IPS-18a (cell line): ENCODE measurements around the gene DLL1.

Experiments
- H3K27ac ChIP-seq: one replicate; pipeline ENCODE4 v1.5.1; 2013; ENCODE audit warnings: low read length
- H3K27me3 ChIP-seq: one replicate; pipeline ENCODE4 v1.6.1; 2013; ENCODE audit warnings: mild to moderate bottlenecking, low read length; ENCODE audit not compliant: control insufficient read depth, insufficient read depth
- H3K36me3 ChIP-seq: one replicate; pipeline ENCODE4 v1.6.1; 2013; ENCODE audit warnings: low read depth, low read length; ENCODE audit not compliant: control insufficient read depth
- H3K4me1 ChIP-seq: one replicate; pipeline ENCODE4 v1.6.1; 2013; ENCODE audit warnings: low read depth, low read length; ENCODE audit not compliant: control insufficient read depth
- H3K4me3 ChIP-seq: one replicate; pipeline ENCODE4 v1.5.1; 2013; ENCODE audit warnings: low read length
- H3K9ac ChIP-seq: one replicate; pipeline ENCODE4 v1.6.1; 2013; ENCODE audit warnings: mild to moderate bottlenecking, low read length, moderate library complexity
- H3K9me3 ChIP-seq: one replicate; pipeline ENCODE4 v1.6.1; 2013; ENCODE audit warnings: low read depth, low read length; ENCODE audit not compliant: control insufficient read depth

DLL1 gene

GRCh38 chr6:170243386-170243785, 47.5 kb downstream of the DLL1 start:
- Histone ChIP-seq H3K27ac (no peak overlapping the region), H3K36me3 (no peaks in the 10 kb centered on the region), H3K4me1 (no peaks in the 10 kb centered on the region), H3K4me3 (no peak overlapping the region), H3K9me3 (no peaks in the 10 kb centered on the region), H3K9ac (no peak overlapping the region), H3K27me3 (no peaks in the 10 kb centered on the region)

- H3K4me3 ChIP-seq = no peak overlapping the region
- no peak overlapping the region for H3K27ac ChIP-seq
- H3K36me3 ChIP-seq = no peaks in the 10 kb centered on the region
- no peaks in the 10 kb centered on the region for H3K27me3 ChIP-seq
- no peaks in the 10 kb centered on the region for H3K9me3 ChIP-seq
- peaks cover 10% of the 10 kb centered on the region for H3K4me1 ChIP-seq
- H3K9ac ChIP-seq = no peak overlapping the region
These were observed 51.9 kb downstream of the DLL1 start for GRCh38 chr6:170238741-170239565.

GRCh38 chr6:170237999-170238740, 52.7 kb downstream of the DLL1 start:
- Histone ChIP-seq H3K9ac (no peak overlapping the region), H3K9me3 (no peaks in the 10 kb centered on the region), H3K36me3 (no peaks in the 10 kb centered on the region), H3K27me3 (no peaks in the 10 kb centered on the region), H3K4me3 (no peak overlapping the region), H3K4me1 (peaks cover 10% of the 10 kb centered on the region), H3K27ac (no peak overlapping the region)

- no peak overlapping the region for H3K27ac ChIP-seq
- H3K4me1 ChIP-seq = peaks cover 12% of the 10 kb centered on the region
- H3K9ac ChIP-seq = no peak overlapping the region
- no peak overlapping the region for H3K4me3 ChIP-seq
- H3K36me3 ChIP-seq = no peaks in the 10 kb centered on the region
- H3K9me3 ChIP-seq = no peaks in the 10 kb centered on the region
- no peaks in the 10 kb centered on the region for H3K27me3 ChIP-seq
These were observed 54.6 kb downstream of the DLL1 start for GRCh38 chr6:170236131-170236836.

GRCh38 chr6:170235391-170236125, 55.3 kb downstream of the DLL1 start:
- Histone ChIP-seq H3K9me3 (no peaks in the 10 kb centered on the region), H3K27ac (no peak overlapping the region), H3K27me3 (no peaks in the 10 kb centered on the region), H3K4me3 (no peak overlapping the region), H3K36me3 (no peaks in the 10 kb centered on the region), H3K4me1 (peaks cover 12% of the 10 kb centered on the region), H3K9ac (no peak overlapping the region)

GRCh38 chr6:170234419-170234818, 56.5 kb downstream of the DLL1 start:
- Histone ChIP-seq H3K4me1 (peaks cover 12% of the 10 kb centered on the region), H3K27me3 (no peaks in the 10 kb centered on the region), H3K27ac (no peak overlapping the region), H3K36me3 (no peaks in the 10 kb centered on the region), H3K9me3 (no peaks in the 10 kb centered on the region), H3K9ac (no peak overlapping the region), H3K4me3 (no peak overlapping the region)

GRCh38 chr6:170233286-170234205, 57.3 kb downstream of the DLL1 start:
- no peak overlapping the region for H3K27ac ChIP-seq

More at GRCh38 chr6:170233286-170234205, 57.3 kb downstream of the DLL1 start:
- Histone ChIP-seq H3K4me3 (no peak overlapping the region), H3K27me3 (no peaks in the 10 kb centered on the region), H3K4me1 (peaks cover 12% of the 10 kb centered on the region), H3K9ac (no peak overlapping the region), H3K9me3 (no peaks in the 10 kb centered on the region), H3K36me3 (no peaks in the 10 kb centered on the region)
